HG02938 (cell line): ENCODE measurements around the gene FKBP4.

Experiments used
- ATAC-seq: cut with Tn5 transposase; IDR thresholded peaks from one replicate; pipeline ENCODE4 v1.9.1; 2021; ENCODE audit warnings: mild to moderate bottlenecking, moderate library complexity; ENCODE audit not compliant: unreplicated experiment

The FKBP4 gene

GRCh38 chr12:2844786-2845185, 50.0 kb downstream of the FKBP4 start:
- no peak for ATAC-seq

- no peak for ATAC-seq
These were observed 50.5 kb downstream of the FKBP4 start for GRCh38 chr12:2845280-2845679.

- no peak for ATAC-seq
These were observed 57.2 kb downstream of the FKBP4 start for GRCh38 chr12:2851931-2852330.

- ATAC-seq: no peak
These were observed 58.9 kb downstream of the FKBP4 start for GRCh38 chr12:2853626-2854025.
